ENCODE data around the gene RLIM.

Gene RLIM

GRCh38 chrX:74551934-74552333 is 62.5 kb downstream of the RLIM start:
- Mint-ChIP-seq H3K27ac (no peak overlapping the region), H3K9me3 (ENCODE audit: low read depth) (no peaks in the 10 kb centered on the region), H3K4me3 (no peak overlapping the region), H3K4me1 (ENCODE audit: low read depth) (peaks cover 4% of the 10 kb centered on the region), H3K36me3 (no peaks in the 10 kb centered on the region), H3K27me3 (no peaks in the 10 kb centered on the region)

GRCh38 chrX:74550295-74550802 is 64.1 kb downstream of the RLIM start:
- no peak overlapping the region for H3K27ac Mint-ChIP-seq
- no peaks in the 10 kb centered on the region for H3K9me3 Mint-ChIP-seq (ENCODE audit: low read depth)
- H3K4me3 Mint-ChIP-seq, result peak overlapping the region; percentile 37
- peaks cover 4% of the 10 kb centered on the region for H3K4me1 Mint-ChIP-seq (ENCODE audit: low read depth)
- H3K27me3 Mint-ChIP-seq, result no peaks in the 10 kb centered on the region
- H3K36me3 Mint-ChIP-seq, result no peaks in the 10 kb centered on the region

- Mint-ChIP-seq H3K27ac (no peak overlapping the region), H3K4me1 (ENCODE audit: low read depth) (peaks cover 4% of the 10 kb centered on the region), H3K4me3 (no peak overlapping the region), H3K9me3 (ENCODE audit: low read depth) (no peaks in the 10 kb centered on the region), H3K27me3 (no peaks in the 10 kb centered on the region), H3K36me3 (no peaks in the 10 kb centered on the region)
Observed at GRCh38 chrX:74546984-74547383, 67.4 kb downstream of the RLIM start.

- no peaks in the 10 kb centered on the region for H3K27me3 Mint-ChIP-seq
- H3K27ac Mint-ChIP-seq, result no peak overlapping the region
- no peak overlapping the region for H3K4me3 Mint-ChIP-seq
- no peaks in the 10 kb centered on the region for H3K36me3 Mint-ChIP-seq
- H3K9me3 Mint-ChIP-seq (ENCODE audit: low read depth), result no peaks in the 10 kb centered on the region
- peaks cover 4% of the 10 kb centered on the region for H3K4me1 Mint-ChIP-seq (ENCODE audit: low read depth)
Observed at GRCh38 chrX:74545880-74546523, 68.4 kb downstream of the RLIM start.

- no peak overlapping the region for H3K27ac Mint-ChIP-seq
- H3K4me3 Mint-ChIP-seq, result no peak overlapping the region
- no peaks in the 10 kb centered on the region for H3K9me3 Mint-ChIP-seq (ENCODE audit: low read depth)
- peaks cover 3% of the 10 kb centered on the region for H3K4me1 Mint-ChIP-seq (ENCODE audit: low read depth)
- no peaks in the 10 kb centered on the region for H3K27me3 Mint-ChIP-seq
- no peaks in the 10 kb centered on the region for H3K36me3 Mint-ChIP-seq
Observed at GRCh38 chrX:74540635-74541249, 73.7 kb downstream of the RLIM start.

GRCh38 chrX:74536832-74537371 is 77.5 kb downstream of the RLIM start:
- Mint-ChIP-seq H3K4me3 (peak overlapping the region; percentile 82), H3K27me3 (no peaks in the 10 kb centered on the region), H3K27ac (no peak overlapping the region), H3K9me3 (ENCODE audit: low read depth) (no peaks in the 10 kb centered on the region), H3K36me3 (no peaks in the 10 kb centered on the region), H3K4me1 (ENCODE audit: low read depth) (peaks cover 7% of the 10 kb centered on the region)

GRCh38 chrX:74536152-74536831 is 78.1 kb downstream of the RLIM start:
- Mint-ChIP-seq H3K27me3 (no peaks in the 10 kb centered on the region), H3K4me1 (ENCODE audit: low read depth) (peaks cover 7% of the 10 kb centered on the region), H3K4me3 (peak overlapping the region; percentile 82), H3K36me3 (no peaks in the 10 kb centered on the region), H3K27ac (peak overlapping the region; percentile 50), H3K9me3 (ENCODE audit: low read depth) (no peaks in the 10 kb centered on the region)

GRCh38 chrX:74535408-74536151 is 78.8 kb downstream of the RLIM start:
- Mint-ChIP-seq H3K4me1 (ENCODE audit: low read depth) (peaks cover 7% of the 10 kb centered on the region), H3K4me3 (peak overlapping the region; percentile 82), H3K27me3 (no peaks in the 10 kb centered on the region), H3K36me3 (no peaks in the 10 kb centered on the region), H3K27ac (peak overlapping the region; percentile 50), H3K9me3 (ENCODE audit: low read depth) (no peaks in the 10 kb centered on the region)

All from activated naive CD8-positive, alpha-beta T cell (primary cell).